ENCODE results near the gene TMEM273. TPM values are rescaled to one million over a fixed set of nuclear protein-coding genes. Genes with fewer than 3 reads are reported as not detected.

Gene TMEM273
- total RNA-seq, 1 donor from 2014 or later: not detected

GRCh38 chr10:49135575-49136313 lies 52.4 kb downstream of the TMEM273 start:
- Mint-ChIP-seq H3K4me3 (ENCODE audit: unreplicated experiment) (no peak overlapping the region), H3K36me3 (ENCODE audit: unreplicated experiment) (no peaks in the 10 kb centered on the region), H3K9me3 (ENCODE audit: unreplicated experiment) (peaks cover 3% of the 10 kb centered on the region), H3K27ac (ENCODE audit: unreplicated experiment) (no peak overlapping the region), H3K27me3 (ENCODE audit: unreplicated experiment) (peaks cover 8% of the 10 kb centered on the region), H3K4me1 (ENCODE audit: unreplicated experiment) (no peaks in the 10 kb centered on the region)
- DNase-seq (ENCODE audit: extremely low spot score, unreplicated experiment): peak; percentile 36
- no peak for TF ChIP-seq CTCF (IDR thresholded peaks at IDR 0.05)

GRCh38 chr10:49134327-49134726 lies 53.9 kb downstream of the TMEM273 start:
- no peaks in the 10 kb centered on the region for H3K4me1 Mint-ChIP-seq (ENCODE audit: unreplicated experiment)
- peak; percentile 38 for DNase-seq (ENCODE audit: extremely low spot score, unreplicated experiment)
- H3K9me3 Mint-ChIP-seq (ENCODE audit: unreplicated experiment): peaks cover 3% of the 10 kb centered on the region
- H3K27ac Mint-ChIP-seq (ENCODE audit: unreplicated experiment): no peak overlapping the region
- no peak overlapping the region for H3K4me3 Mint-ChIP-seq (ENCODE audit: unreplicated experiment)
- TF ChIP-seq CTCF (IDR thresholded peaks at IDR 0.05): no peak
- no peaks in the 10 kb centered on the region for H3K36me3 Mint-ChIP-seq (ENCODE audit: unreplicated experiment)
- H3K27me3 Mint-ChIP-seq (ENCODE audit: unreplicated experiment): peaks cover 9% of the 10 kb centered on the region

- Mint-ChIP-seq H3K4me1 (ENCODE audit: unreplicated experiment) (no peaks in the 10 kb centered on the region), H3K27me3 (ENCODE audit: unreplicated experiment) (peaks cover 12% of the 10 kb centered on the region), H3K36me3 (ENCODE audit: unreplicated experiment) (no peaks in the 10 kb centered on the region), H3K4me3 (ENCODE audit: unreplicated experiment) (no peak within 1 kb of the TSS), H3K27ac (ENCODE audit: unreplicated experiment) (no peak within 1 kb of the TSS), H3K9me3 (ENCODE audit: unreplicated experiment) (peaks cover 3% of the 10 kb centered on the region)
- no peak for TF ChIP-seq CTCF (IDR thresholded peaks at IDR 0.05)
- peak; percentile 68 for DNase-seq (ENCODE audit: extremely low spot score, unreplicated experiment)
These were observed 54.4 kb downstream of the TMEM273 start, which contains the start of gene FAM170B for GRCh38 chr10:49133706-49134248. Gene FAM170B (minus strand): TSS chr10:49134021. CDS start chr10:49133918, 103 bp downstream.

- Mint-ChIP-seq H3K9me3 (ENCODE audit: unreplicated experiment) (peaks cover 3% of the 10 kb centered on the region), H3K4me3 (ENCODE audit: unreplicated experiment) (no peak overlapping the region), H3K36me3 (ENCODE audit: unreplicated experiment) (no peaks in the 10 kb centered on the region), H3K27ac (ENCODE audit: unreplicated experiment) (no peak overlapping the region), H3K4me1 (ENCODE audit: unreplicated experiment) (no peaks in the 10 kb centered on the region), H3K27me3 (ENCODE audit: unreplicated experiment) (peaks cover 12% of the 10 kb centered on the region)
- TF ChIP-seq CTCF (IDR thresholded peaks at IDR 0.05): no peak
- DNase-seq (ENCODE audit: extremely low spot score, unreplicated experiment): no peak
These were observed 55.8 kb downstream of the TMEM273 start for GRCh38 chr10:49132362-49132737.

- Mint-ChIP-seq H3K4me1 (ENCODE audit: unreplicated experiment) (no peaks in the 10 kb centered on the region), H3K9me3 (ENCODE audit: unreplicated experiment) (peaks cover under 1% of the 10 kb centered on the region), H3K36me3 (ENCODE audit: unreplicated experiment) (no peaks in the 10 kb centered on the region), H3K4me3 (ENCODE audit: unreplicated experiment) (no peak overlapping the region), H3K27ac (ENCODE audit: unreplicated experiment) (no peak overlapping the region), H3K27me3 (ENCODE audit: unreplicated experiment) (peaks cover 9% of the 10 kb centered on the region)
- no peak for DNase-seq (ENCODE audit: extremely low spot score, unreplicated experiment)
- no peak for TF ChIP-seq CTCF (IDR thresholded peaks at IDR 0.05)
These were observed 56.5 kb downstream of the TMEM273 start for GRCh38 chr10:49131507-49132361.
